Epithelial cell of esophagus (primary cell): ENCODE results near the gene ATXN10.
"Not testable (repeated sequence)": the region's sequence is repeated elsewhere in the genome, so short reads cannot be mapped to it uniquely, and the experiment has no call there.

Experiments used
- DNase-seq: peaks from one replicate; pipeline ENCODE4 v3.0.0; 2010; ENCODE audit warnings: low read depth
- H3K4me3 ChIP-seq: 2 replicates; pipeline ENCODE4 v1.5.1; 2011; ENCODE audit warnings: mild to moderate bottlenecking, low read length, control low read depth
- CTCF ChIP-seq: IDR thresholded peaks from 2 replicates; pipeline ENCODE4 v1.5.1; 2011; ENCODE audit warnings: low read depth, mild to moderate bottlenecking, low read length, control low read depth, inconsistent platforms; ENCODE audit not compliant: insufficient read depth; ENCODE audit errors: missing control alignments

ATXN10 gene

GRCh38 chr22:45671783-45672563 lies at the start of gene ATXN10:
Gene ATXN10, plus strand, starts transcription at chr22:45671834. Its CDS starts 230 bp downstream, at chr22:45672064.
- TF ChIP-seq CTCF = no peak
- peak; percentile 71 for DNase-seq
- H3K4me3 ChIP-seq = peak within 1 kb of the TSS; percentile 80

- TF ChIP-seq CTCF = no peak
- DNase-seq = no peak
- no peak overlapping the region for H3K4me3 ChIP-seq
These were observed 49.6 kb upstream of the ATXN10 start for GRCh38 chr22:45621836-45622600.

- DNase-seq, H3K4me3 ChIP-seq: not testable (repeated sequence)
These were observed 48.0 kb upstream of the ATXN10 start for GRCh38 chr22:45623464-45624145.

- no peak overlapping the region for H3K4me3 ChIP-seq
- DNase-seq = peak; percentile 96
- TF ChIP-seq CTCF = no peak
These were observed 45.4 kb upstream of the ATXN10 start for GRCh38 chr22:45626198-45626651.

- no peak for TF ChIP-seq CTCF
- DNase-seq = no peak
- H3K4me3 ChIP-seq = no peak overlapping the region
These were observed 44.0 kb upstream of the ATXN10 start for GRCh38 chr22:45627489-45628233.

GRCh38 chr22:45628515-45628914 lies 43.1 kb upstream of the ATXN10 start:
- no peak for TF ChIP-seq CTCF
- H3K4me3 ChIP-seq = no peak overlapping the region
- DNase-seq = no peak
